ENCODE data around the gene HNRNPK.
A peak's percentile ranks its signal among the peaks of the same experiment; 100 is the strongest.

The HNRNPK gene

DNA sequence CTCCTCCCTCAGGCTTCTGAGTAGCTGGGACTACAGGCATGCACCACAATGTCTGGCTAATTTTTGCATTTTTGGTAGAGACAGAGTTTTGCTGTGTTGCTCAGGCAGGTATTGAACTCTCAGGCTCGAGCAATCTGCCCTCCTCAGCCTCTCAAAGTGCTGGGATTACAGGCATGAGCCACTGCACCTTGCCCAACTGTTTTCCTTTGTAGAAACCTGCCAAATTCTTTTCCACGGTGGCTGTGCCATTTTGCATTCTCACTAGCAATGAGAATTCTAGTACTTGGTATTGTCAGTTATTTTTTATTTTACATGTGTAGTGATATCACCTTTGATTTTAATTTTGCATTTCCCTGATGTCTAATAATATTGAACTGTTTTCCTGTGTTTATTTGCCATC, 8.4 kb upstream of the HNRNPK start:
- no peak overlapping the region for H3K4me3 ChIP-seq (ENCODE audit: low read depth, low read length)
- no peak for TF ChIP-seq CTCF (IDR thresholded peaks at IDR 0.05; ENCODE audit: borderline replicate concordance, insufficient read depth, low read depth, low read length)

DNA sequence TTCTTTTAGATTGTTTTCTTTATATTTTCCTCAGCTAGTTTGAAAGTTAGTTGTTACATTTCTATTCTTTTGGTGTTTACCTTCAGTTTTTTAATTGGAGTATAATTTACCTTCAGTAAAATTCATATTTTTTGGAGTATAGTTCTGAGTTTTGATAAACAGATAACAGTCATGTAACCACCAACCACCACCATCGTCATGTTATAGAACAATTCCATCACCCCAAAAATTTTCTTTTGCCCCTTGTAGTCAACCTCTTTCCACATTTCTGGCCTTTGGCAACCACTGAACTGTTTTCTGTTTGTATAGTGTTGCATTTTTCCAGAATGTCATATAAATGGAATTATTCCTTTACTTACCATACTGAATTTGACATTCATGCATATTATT, 7.4 kb upstream of the HNRNPK start:
- no peak overlapping the region for H3K4me3 ChIP-seq (ENCODE audit: low read depth, low read length)
- TF ChIP-seq CTCF (IDR thresholded peaks at IDR 0.05; ENCODE audit: borderline replicate concordance, insufficient read depth, low read depth, low read length), result no peak

DNA sequence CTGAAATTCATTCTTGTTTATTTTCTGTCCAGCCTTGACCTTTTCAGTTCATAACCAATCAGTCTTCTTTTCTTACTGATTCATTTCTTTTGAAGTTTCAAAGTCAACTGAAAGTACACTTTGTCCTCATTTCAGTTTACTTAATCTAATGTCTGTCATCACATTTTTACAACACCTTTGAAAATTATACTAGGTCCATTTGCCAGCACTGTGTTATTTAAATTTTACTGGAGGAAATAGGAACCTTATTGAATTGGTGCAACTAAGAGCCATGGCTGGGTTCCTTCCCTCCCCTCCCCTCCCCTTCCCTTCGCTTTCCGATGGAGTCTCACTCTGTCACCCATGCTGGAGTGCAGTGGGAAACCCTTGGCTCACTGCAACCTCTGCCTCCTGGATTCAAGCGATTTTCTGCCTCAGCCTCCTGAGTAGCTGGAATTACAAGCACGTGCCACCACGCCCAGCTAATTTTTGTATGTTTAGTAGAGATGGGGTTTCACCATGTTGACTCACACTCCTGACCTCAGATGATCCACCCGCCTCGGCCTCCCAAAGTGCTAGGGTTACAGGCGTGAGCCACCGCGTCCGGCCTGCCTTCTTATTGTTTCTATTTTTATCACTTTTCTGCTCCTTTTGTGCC, 6.9 kb upstream of the HNRNPK start:
- no peak for TF ChIP-seq CTCF (IDR thresholded peaks at IDR 0.05; ENCODE audit: borderline replicate concordance, insufficient read depth, low read depth, low read length)
- H3K4me3 ChIP-seq (ENCODE audit: low read depth, low read length), result no peak overlapping the region

DNA sequence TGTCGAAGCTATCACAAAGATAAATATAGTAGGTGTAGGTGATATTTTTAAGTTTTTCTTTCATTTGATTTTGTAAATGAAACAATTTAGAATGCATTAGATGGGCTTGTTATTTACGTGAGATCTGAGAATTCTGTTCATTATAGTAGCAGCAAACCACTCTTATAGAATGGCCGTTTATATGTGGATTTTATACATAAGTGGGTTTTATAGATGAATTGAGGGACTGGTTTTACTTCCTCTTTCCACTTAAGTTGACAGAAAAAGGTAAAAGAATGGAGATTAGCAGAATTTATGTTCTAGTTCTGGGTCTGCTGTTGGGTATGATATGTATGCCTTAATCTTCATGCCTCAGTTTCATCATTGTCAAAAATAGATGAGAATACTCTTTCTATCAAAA, 6.2 kb upstream of the HNRNPK start:
- no peak for TF ChIP-seq CTCF (IDR thresholded peaks at IDR 0.05; ENCODE audit: borderline replicate concordance, insufficient read depth, low read depth, low read length)
- no peak overlapping the region for H3K4me3 ChIP-seq (ENCODE audit: low read depth, low read length)

DNA sequence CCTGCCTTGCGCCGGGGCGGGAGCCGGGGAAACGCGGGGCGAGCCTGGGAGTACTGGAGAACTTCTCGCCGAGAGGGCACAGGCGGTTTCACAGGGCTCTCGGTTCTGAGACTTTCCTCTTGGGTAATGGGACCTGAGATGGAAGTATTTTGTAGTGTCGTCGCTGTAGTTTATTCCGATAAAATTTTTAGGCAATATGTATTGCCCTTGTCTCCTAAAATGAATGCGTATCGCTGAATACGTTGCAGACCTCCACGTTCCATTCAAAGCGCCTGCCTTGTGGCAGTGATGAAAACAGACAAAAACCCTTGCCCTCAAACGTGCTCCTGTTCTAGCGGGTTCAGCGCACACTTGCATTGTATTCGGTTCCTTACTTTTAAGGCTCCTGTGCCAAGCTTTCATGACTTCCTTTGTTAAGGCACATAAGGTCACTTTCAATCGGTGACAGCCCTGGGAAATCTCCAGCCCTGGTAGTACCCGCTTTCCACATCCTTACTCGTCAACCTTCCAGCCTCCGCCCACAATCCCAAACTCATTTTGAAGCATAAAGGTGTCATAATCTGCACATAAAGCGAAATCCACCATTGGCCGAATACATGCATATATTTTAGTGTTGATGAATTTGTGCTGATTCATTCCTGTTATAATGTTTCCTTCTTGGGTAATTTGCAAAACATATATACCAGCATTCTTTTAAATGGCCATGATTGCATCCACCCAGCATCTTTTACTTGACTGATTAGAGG, 1.3 kb upstream of the HNRNPK start:
- no peak for TF ChIP-seq CTCF (IDR thresholded peaks at IDR 0.05; ENCODE audit: borderline replicate concordance, insufficient read depth, low read depth, low read length)
- H3K4me3 ChIP-seq (ENCODE audit: low read depth, low read length), result peak overlapping the region; percentile 98

- TF ChIP-seq CTCF (IDR thresholded peaks at IDR 0.05; ENCODE audit: borderline replicate concordance, insufficient read depth, low read depth, low read length), result no peak
- peak within 1 kb of the TSS; percentile 98 for H3K4me3 ChIP-seq (ENCODE audit: low read depth, low read length)
Observed at GRCh38 chr9:83980395-83981125, 545 bp upstream of the HNRNPK start, which contains the start of gene RMI1. Gene RMI1 (plus strand): TSS chr9:83980805. CDS start chr9:84000987, 20,182 bp downstream.

Measured in GM12875 (cell line).